ENCODE results near the gene IMPACT. TPM values are rescaled to one million over a fixed set of nuclear protein-coding genes. Genes with fewer than 3 reads are reported as not detected.

The IMPACT gene
- total and polyA plus RNA-seq, 2 of the 8 experiments (the other 6 are each of a cell fraction or from before 2014, with no cell fraction given) = 31.1 to 44.6 TPM

GRCh38 chr18:24447961-24448360, 21.5 kb downstream of the IMPACT start (continued):
- no peak for TF ChIP-seq TCF12 (IDR thresholded peaks at IDR 0.05; ENCODE audit: low read depth, low read length)
- no peak for TF ChIP-seq GABPA (IDR thresholded peaks at IDR 0.05; ENCODE audit: borderline replicate concordance, insufficient read depth, low read length)
- no peak for TF ChIP-seq CBX5 (IDR thresholded peaks at IDR 0.05; ENCODE audit: low read depth, low read length)

All from H1 (cell line).